ENCODE data around the gene DYDC2. TPM values are rescaled to one million over a fixed set of nuclear protein-coding genes. Genes with fewer than 3 reads are reported as not detected.

DYDC2 gene
- total and polyA plus RNA-seq, 9 of the 15 experiments (the other 6 are each of a cell fraction or from before 2014, with no cell fraction given), result 0.06 to 0.34 (median 0.15) TPM; not detected in 5

DNA sequence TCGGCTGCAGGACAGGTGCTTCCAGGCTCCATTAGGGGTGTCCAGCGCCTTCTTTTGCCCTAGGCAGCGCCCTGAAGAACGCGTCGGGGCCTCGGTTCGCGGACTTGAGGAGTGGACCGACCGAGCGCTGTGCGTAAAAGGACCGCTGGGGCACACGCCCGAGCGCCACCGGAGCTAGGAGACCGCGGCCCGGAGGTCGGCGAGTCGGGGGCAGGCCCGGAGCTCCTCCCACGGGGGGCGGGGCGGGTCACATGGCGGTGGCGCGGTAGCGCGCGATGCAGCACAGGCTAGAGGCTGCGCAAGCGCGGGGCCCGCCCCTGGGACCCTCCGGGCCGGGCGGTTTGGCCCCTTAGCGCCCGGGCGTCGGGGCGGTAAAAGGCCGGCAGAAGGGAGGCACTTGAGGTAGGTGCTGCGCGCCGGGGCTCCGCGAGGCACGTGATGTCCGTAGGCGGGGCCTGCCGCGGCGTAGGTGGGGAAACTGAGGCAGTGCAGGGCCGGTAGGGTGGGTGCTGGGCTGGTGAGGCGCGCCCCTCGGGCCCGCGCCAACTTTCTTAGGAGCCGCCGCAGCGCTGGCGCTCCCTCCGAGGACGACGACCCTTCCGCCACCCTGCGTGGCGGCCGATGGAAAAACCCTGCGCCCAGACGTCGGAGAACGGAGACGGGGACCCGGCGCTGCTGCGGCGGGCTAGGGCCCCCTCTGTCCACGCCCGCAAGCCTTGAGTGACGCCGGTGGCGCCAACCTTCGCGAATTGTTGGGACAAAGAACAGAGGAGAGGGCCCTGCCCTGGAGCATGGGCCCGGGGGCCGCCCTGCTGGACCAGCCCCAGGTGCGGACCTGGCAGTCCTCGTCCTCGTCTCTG, 51.9 kb downstream of the DYDC2 start, which contains the start of gene PRXL2A (continued):
- TF ChIP-seq ZFP91 (CRISPR knock-in tag; IDR thresholded peaks at IDR 0.05), result no peak
- no peak for TF ChIP-seq ZBTB2 (IDR thresholded peaks at IDR 0.05)
- no peak for TF ChIP-seq NCOA2 (IDR thresholded peaks at IDR 0.05; ENCODE audit: partially characterized antibody in 2 of 2)
- TF ChIP-seq PREB (CRISPR knock-in tag; IDR thresholded peaks at IDR 0.05), result no peak
- TF ChIP-seq TSC22D4 (tag; IDR thresholded peaks at IDR 0.05), result no peak
- no peak for TF ChIP-seq ZNF445 (CRISPR knock-in tag; IDR thresholded peaks at IDR 0.05; ENCODE audit: low read depth)
- TF ChIP-seq ZNF436 (CRISPR knock-in tag; IDR thresholded peaks at IDR 0.05), result no peak
- no peak for TF ChIP-seq ZNF717 (CRISPR knock-in tag; IDR thresholded peaks at IDR 0.05)
- TF ChIP-seq ZNF57 (CRISPR knock-in tag; IDR thresholded peaks at IDR 0.05), result no peak
- TF ChIP-seq CBX8 (IDR thresholded peaks at IDR 0.05; ENCODE audit: borderline replicate concordance, extremely low read depth, low read depth, low read length, poor library complexity, severe bottlenecking), result no peak
- no peak for TF ChIP-seq PURB (CRISPR knock-in tag; IDR thresholded peaks at IDR 0.05; ENCODE audit: low read depth)
- no peak for TF ChIP-seq ZNF143 (CRISPR knock-in tag; IDR thresholded peaks at IDR 0.05)
- no peak for TF ChIP-seq ZKSCAN1 (IDR thresholded peaks at IDR 0.05; ENCODE audit: low read depth, low read length)
- TF ChIP-seq PCBP1 (IDR thresholded peaks at IDR 0.05; ENCODE audit: low read depth, low read length, poor library complexity, severe bottlenecking), result peak; percentile 49
- TF ChIP-seq, protein P1, sequence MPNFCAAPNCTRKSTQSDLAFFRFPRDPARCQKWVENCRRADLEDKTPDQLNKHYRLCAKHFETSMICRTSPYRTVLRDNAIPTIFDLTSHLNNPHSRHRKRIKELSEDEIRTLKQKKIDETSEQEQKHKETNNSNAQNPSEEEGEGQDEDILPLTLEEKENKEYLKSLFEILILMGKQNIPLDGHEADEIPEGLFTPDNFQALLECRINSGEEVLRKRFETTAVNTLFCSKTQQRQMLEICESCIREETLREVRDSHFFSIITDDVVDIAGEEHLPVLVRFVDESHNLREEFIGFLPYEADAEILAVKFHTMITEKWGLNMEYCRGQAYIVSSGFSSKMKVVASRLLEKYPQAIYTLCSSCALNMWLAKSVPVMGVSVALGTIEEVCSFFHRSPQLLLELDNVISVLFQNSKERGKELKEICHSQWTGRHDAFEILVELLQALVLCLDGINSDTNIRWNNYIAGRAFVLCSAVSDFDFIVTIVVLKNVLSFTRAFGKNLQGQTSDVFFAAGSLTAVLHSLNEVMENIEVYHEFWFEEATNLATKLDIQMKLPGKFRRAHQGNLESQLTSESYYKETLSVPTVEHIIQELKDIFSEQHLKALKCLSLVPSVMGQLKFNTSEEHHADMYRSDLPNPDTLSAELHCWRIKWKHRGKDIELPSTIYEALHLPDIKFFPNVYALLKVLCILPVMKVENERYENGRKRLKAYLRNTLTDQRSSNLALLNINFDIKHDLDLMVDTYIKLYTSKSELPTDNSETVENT (CRISPR knock-in tag; IDR thresholded peaks at IDR 0.05), result no peak
- TF ChIP-seq L3MBTL2 (IDR thresholded peaks at IDR 0.05), result peak; percentile 68
- peak; percentile 82 for TF ChIP-seq ZBTB33 (CRISPR knock-in tag; IDR thresholded peaks at IDR 0.05)
- TF ChIP-seq SAP30 (IDR thresholded peaks at IDR 0.05; ENCODE audit: borderline replicate concordance, insufficient read depth, low read depth, low read length, poor library complexity, severe bottlenecking), result no peak
